Diencephalon (tissue), 1 donor: ENCODE results near the gene SEC24C. TPM values are rescaled to one million over a fixed set of nuclear protein-coding genes. Genes with fewer than 3 reads are reported as not detected.

Source experiments
- small RNA-seq: library from RNA; depleted of rRNA; stranded (forward); fragments of <200 nt; gene quantifications from one replicate; pipeline ENCODE3, GENCODE V24; 2014
- total RNA-seq: library from RNA; depleted of rRNA; stranded (reverse); fragments of >200 nt; gene quantifications from one replicate; pipeline ENCODE4 v1.2.3, GENCODE V29; 2014

The SEC24C gene
- 49.6 TPM for total RNA-seq

GRCh38 chr10:73743905-73744663 lies at the start of gene SEC24C:
SEC24C (plus strand) TSS chr10:73744372; CDS start chr10:73746833, 2,461 bp downstream.

GRCh38 chr10:73697675-73698159 lies 46.5 kb upstream of the SEC24C start, which contains the start of gene AGAP5:
AGAP5 (minus strand) TSS chr10:73698109; CDS start chr10:73697755, 354 bp downstream.

GRCh38 chr10:73781879-73782748 lies 37.9 kb downstream of the SEC24C start, which contains the start of gene CHCHD1:
CHCHD1 (plus strand) TSS chr10:73782048; CDS start chr10:73782076, 28 bp downstream.

GRCh38 chr10:73785211-73785720 lies 41.1 kb downstream of the SEC24C start, which contains the start of gene ZSWIM8:
ZSWIM8 (plus strand) TSS chr10:73785606; CDS start chr10:73785879, 273 bp downstream.

Small RNAs within 50 kb of the gene (small RNA-seq; reads per million reads assigned to genes)
- gene AC022400.4 (not detected), gene AC022400.9 (not detected), gene RNA5SP320 (not detected), gene ZSWIM8-AS1 (not detected)

Other genes starting within 250 kb of the SEC24C start
- 156 TPM for gene PPP3CB, start 248.3 kb upstream of the SEC24C start, total RNA-seq
- gene USP54, start 153.0 kb upstream of the SEC24C start, total RNA-seq = 38.3 TPM
- 0.46 TPM for gene MYOZ1, start 102.9 kb upstream of the SEC24C start, total RNA-seq
- not detected for gene SYNPO2L, start 88.3 kb upstream of the SEC24C start, total RNA-seq
- gene AGAP5, start 46.3 kb upstream of the SEC24C start, total RNA-seq = 9.9 TPM
- 20.8 TPM for gene CHCHD1, start 37.7 kb downstream of the SEC24C start, total RNA-seq
- gene ZSWIM8, start 41.2 kb downstream of the SEC24C start, total RNA-seq = 46.1 TPM
- 17.5 TPM for gene NDST2, start 67.2 kb downstream of the SEC24C start, total RNA-seq
- 85.1 TPM for gene CAMK2G, start 130.2 kb downstream of the SEC24C start, total RNA-seq
- 2.1 TPM for gene PLAU, start 166.8 kb downstream of the SEC24C start, total RNA-seq